Spleen (tissue), 7 donors: Measurements from ENCODE around the gene IRAK1.

ENCODE experiments used
- POLR2A ChIP-seq, 3 donors: fragments of 450-650 bp; IDR thresholded peaks; one replicate each; pipeline ENCODE4 v1.5.1; 2017; ENCODE audit warnings: antibody characterized with exemption in 3 of 3, mild to moderate bottlenecking in 1 of 3
- POLR2AphosphoS5 ChIP-seq, 3 donors: sonication (generic); formaldehyde crosslinking; IDR thresholded peaks; one replicate each; pipeline ENCODE4 v1.5.1; 2017; ENCODE audit warnings: antibody characterized with exemption in 3 of 3
- TF ChIP-seq, protein P1 (sequence below), 11 experiments: fragments of 200-600 bp in 7 of 11; fragments of 450-650 bp in 4 of 11; sonication (generic) in 4 of 11; IDR thresholded peaks in 8 of 11; conservative IDR thresholded peaks in 3 of 11; 1 replicate in 7 of 11; 2 replicates in 4 of 11; pipeline versions ENCODE4 v1.4.0 to v1.8.0; 2016 to 2021; ENCODE audit warnings: antibody characterized with exemption in 11 of 11, inconsistent platforms in 4 of 11, mild to moderate bottlenecking in 1 of 11
- donor health status: DM: no; HTN: no; CAD: no; lungs with moderate emphysema.
- donor health status: DM: no; HTN: no; CAD: no.
- donor health status: DM: no; HTN: no; CAD: no.

DNA sequence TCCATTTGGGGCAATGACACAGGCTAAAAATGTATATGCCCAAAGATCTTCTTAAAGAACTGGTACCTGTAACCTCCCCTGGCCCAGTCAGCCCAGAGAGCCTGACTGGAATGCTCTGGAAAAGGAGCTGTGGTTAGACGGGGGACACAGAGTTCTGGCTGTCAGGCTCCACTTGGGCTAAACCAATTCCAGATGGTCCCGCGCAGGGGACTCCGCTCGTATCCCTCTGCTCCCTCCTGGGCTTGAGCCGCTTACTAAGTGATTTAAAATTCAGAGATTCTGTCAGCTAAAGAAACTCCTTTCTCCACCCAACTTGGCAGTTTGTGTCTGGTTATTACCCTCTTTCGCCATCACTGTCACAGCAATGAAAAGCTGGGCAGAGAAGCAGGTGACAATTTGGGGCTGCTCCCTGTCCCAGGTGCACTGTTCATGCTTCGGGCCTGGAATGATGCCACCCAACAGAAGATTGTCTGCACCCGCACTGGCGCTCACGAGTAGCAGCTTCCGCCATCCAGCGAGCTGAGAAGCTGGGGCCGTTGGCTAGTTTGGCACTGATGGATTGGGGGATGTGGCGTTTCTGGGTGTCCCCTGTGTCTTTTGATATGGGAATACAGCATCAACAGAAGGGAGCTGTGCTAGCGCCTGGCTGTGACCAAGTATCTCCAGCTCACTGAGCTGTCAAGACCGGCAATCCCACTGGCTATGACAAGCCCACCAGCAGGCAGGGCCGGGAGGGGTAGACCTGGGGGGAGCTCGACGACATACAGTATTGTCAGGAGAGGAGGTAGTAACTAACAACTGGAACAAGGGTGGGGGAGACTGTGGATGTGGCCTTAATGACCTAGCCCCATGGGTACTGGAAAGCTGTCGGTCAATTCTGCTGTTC is 6.7 kb upstream of the IRAK1 start:
- TF ChIP-seq, protein P1, sequence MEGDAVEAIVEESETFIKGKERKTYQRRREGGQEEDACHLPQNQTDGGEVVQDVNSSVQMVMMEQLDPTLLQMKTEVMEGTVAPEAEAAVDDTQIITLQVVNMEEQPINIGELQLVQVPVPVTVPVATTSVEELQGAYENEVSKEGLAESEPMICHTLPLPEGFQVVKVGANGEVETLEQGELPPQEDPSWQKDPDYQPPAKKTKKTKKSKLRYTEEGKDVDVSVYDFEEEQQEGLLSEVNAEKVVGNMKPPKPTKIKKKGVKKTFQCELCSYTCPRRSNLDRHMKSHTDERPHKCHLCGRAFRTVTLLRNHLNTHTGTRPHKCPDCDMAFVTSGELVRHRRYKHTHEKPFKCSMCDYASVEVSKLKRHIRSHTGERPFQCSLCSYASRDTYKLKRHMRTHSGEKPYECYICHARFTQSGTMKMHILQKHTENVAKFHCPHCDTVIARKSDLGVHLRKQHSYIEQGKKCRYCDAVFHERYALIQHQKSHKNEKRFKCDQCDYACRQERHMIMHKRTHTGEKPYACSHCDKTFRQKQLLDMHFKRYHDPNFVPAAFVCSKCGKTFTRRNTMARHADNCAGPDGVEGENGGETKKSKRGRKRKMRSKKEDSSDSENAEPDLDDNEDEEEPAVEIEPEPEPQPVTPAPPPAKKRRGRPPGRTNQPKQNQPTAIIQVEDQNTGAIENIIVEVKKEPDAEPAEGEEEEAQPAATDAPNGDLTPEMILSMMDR (IDR thresholded peaks at IDR 0.05 in 8 of 11, conservative IDR thresholded peaks at IDR 0.05 in 3 of 11): no peak
- no peak for TF ChIP-seq POLR2A (IDR thresholded peaks at IDR 0.05)
- TF ChIP-seq POLR2AphosphoS5 (IDR thresholded peaks at IDR 0.05): no peak
